Adrenal gland (tissue), 12 donors: Measurements from ENCODE around the gene APOC1. TPM values are rescaled to one million over a fixed set of nuclear protein-coding genes. Genes with fewer than 3 reads are reported as not detected.
"Not testable (repeated sequence)": the region's sequence is repeated elsewhere in the genome, so short reads cannot be mapped to it uniquely, and the experiment has no call there.

Source experiments
- DNase-seq, 7 donors: peaks; one replicate each; pipeline ENCODE4 v3.0.0-alpha.2; 2019 to 2020
- H3K27ac ChIP-seq, 5 donors: fragments of 200-600 bp; sonication (generic) in 4 of 5; 1 replicate in 3 of 5; 2 replicates in 2 of 5; pipeline versions ENCODE4 v1.5.1 to v1.8.0; 2016 to 2020; ENCODE audit warnings: mild to moderate bottlenecking in 1 of 5
- H3K27me3 ChIP-seq: fragments of 200-600 bp; 2 replicates; pipeline ENCODE4 v1.8.0; 2021
- H3K36me3 ChIP-seq, 2 donors: fragments of 200-600 bp; replicated peaks in 1 of 2; 1 replicate in 1 of 2; 2 replicates in 1 of 2; pipeline versions ENCODE4 v1.5.1 to v1.8.0; 2018 to 2022
- H3K4me1 ChIP-seq, 2 donors: fragments of 200-600 bp; replicated peaks in 1 of 2; 1 replicate in 1 of 2; 2 replicates in 1 of 2; pipeline versions ENCODE4 v1.5.1 to v1.8.0; 2018 to 2021
- H3K4me3 ChIP-seq, 4 donors: fragments of 200-600 bp; sonication (generic) in 3 of 4; one replicate each; pipeline ENCODE4 v1.5.1; 2016 to 2018
- H3K9me3 ChIP-seq, 3 donors: fragments of 200-600 bp; sonication (generic) in 1 of 3; replicated peaks in 1 of 3; 1 replicate in 2 of 3; 2 replicates in 1 of 3; pipeline versions ENCODE4 v1.5.1 to v1.8.0; 2016 to 2021
- POLR2A ChIP-seq, 2 donors: fragments of 450-650 bp; IDR thresholded peaks; one replicate each; pipeline ENCODE4 v1.6.1; 2017; ENCODE audit warnings: antibody characterized with exemption in 2 of 2, mild to moderate bottlenecking in 2 of 2, moderate library complexity in 1 of 2
- WGBS, 4 donors: extraction: QIAGEN DNeasy Blood & Tissue Kit in 2 of 4; methylation state at CpG; one replicate each; pipeline versions ENCODE4 v1.1.5 to v1.1.7; 2013 to 2017; 5-methylcytosine and 5-hydroxymethylcytosine counted together
- intact Hi-C, 2 donors: fragments of 100-400 bp; cut with DNase I; formaldehyde crosslinking; loops; one replicate each; pipeline versions ENCODE4 v1.14.1 to v1.15.0; 2022 to 2023
- polyA plus RNA-seq, 3 donors: library from polyadenylated mRNA; stranded (reverse); fragments of 200-250 nt in 2 of 3; fragments of 350-450 nt in 1 of 3; fragmentation: Illumina TruSeq in 1 of 3; extraction: RNeasy Lipid Tissue Mini Kit (QIAGEN cat#74804) in 1 of 3; gene quantifications; one replicate each; pipeline ENCODE4 v1.2.3, GENCODE V29; 2013 to 2014
- total RNA-seq, 9 donors: library from RNA; depleted of rRNA in 4 of 9; stranded (reverse); fragments of >200 nt in 4 of 9; fragments of 120-200 nt in 1 of 9; fragmentation: NEBNext Ultra II Directional in 1 of 9; extraction: Animal tissue kit (Norgen Biotek cat#: 25700) in 1 of 9; gene quantifications; one replicate each; pipeline versions ENCODE4 v1.1.0 to v1.2.4, GENCODE V29; 2013 to 2023
- TF ChIP-seq, protein P1 (sequence below), 6 experiments: fragments of 450-650 bp in 4 of 6; fragments of 200-600 bp in 2 of 6; sonication (generic) in 1 of 6; IDR thresholded peaks; 1 replicate in 5 of 6; 2 replicates in 1 of 6; pipeline versions ENCODE4 v1.5.1 to v1.8.0; 2016 to 2021; ENCODE audit warnings: antibody characterized with exemption in 6 of 6, mild to moderate bottlenecking in 2 of 6, moderate library complexity in 1 of 6
- donor health status: healthy with polysubstance abuse.
- donor health status: Bipolar disorder and iron deficiency.
- donor health status: DM: yes; HTN: yes; CAD: no.
- donor health status: DM: no; HTN: no; CAD: no.
- donor health status: DM: no; HTN: no; CAD: no.
- donor health status: DM: yes; HTN: yes; CAD: no.

APOC1 gene
- total and polyA plus RNA-seq, 12 donors: 583 to 3,854 (median 2,102) TPM

DNA sequence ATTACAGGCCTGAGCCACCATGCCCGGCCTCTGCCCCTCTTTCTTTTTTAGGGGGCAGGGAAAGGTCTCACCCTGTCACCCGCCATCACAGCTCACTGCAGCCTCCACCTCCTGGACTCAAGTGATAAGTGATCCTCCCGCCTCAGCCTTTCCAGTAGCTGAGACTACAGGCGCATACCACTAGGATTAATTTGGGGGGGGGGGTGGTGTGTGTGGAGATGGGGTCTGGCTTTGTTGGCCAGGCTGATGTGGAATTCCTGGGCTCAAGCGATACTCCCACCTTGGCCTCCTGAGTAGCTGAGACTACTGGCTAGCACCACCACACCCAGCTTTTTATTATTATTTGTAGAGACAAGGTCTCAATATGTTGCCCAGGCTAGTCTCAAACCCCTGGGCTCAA is 4.6 kb upstream of the APOC1 start:
- Histone ChIP-seq H3K27me3 (no peaks in the 10 kb centered on the region), H3K9me3 (no peaks in the 10 kb centered on the region), H3K4me3 (peak overlapping the region in 1 of 4 donors; percentile 34), H3K4me1 (peaks cover 38 to 58% of the 10 kb centered on the region in 2 donors), H3K36me3 (peaks cover 0 to 9% of the 10 kb centered on the region in 2 donors), H3K27ac (peak overlapping the region in 3 of 5 donors; percentile 29 to 87 (median 85))
- peak in 1 of 2 donors; percentile 13 for TF ChIP-seq POLR2A (IDR thresholded peaks at IDR 0.05)
- TF ChIP-seq, protein P1, sequence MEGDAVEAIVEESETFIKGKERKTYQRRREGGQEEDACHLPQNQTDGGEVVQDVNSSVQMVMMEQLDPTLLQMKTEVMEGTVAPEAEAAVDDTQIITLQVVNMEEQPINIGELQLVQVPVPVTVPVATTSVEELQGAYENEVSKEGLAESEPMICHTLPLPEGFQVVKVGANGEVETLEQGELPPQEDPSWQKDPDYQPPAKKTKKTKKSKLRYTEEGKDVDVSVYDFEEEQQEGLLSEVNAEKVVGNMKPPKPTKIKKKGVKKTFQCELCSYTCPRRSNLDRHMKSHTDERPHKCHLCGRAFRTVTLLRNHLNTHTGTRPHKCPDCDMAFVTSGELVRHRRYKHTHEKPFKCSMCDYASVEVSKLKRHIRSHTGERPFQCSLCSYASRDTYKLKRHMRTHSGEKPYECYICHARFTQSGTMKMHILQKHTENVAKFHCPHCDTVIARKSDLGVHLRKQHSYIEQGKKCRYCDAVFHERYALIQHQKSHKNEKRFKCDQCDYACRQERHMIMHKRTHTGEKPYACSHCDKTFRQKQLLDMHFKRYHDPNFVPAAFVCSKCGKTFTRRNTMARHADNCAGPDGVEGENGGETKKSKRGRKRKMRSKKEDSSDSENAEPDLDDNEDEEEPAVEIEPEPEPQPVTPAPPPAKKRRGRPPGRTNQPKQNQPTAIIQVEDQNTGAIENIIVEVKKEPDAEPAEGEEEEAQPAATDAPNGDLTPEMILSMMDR (IDR thresholded peaks at IDR 0.05): no peak
- intact Hi-C loops: loop anchor here in 1 of 2 donors (10.0 kb wide), 1 partner anchor 155 kb away; no protein-coding TSS in a partner anchor
- WGBS, 4 donors: 86 to 89% (median 86%) methylated on average over 5 of the region's 5 CpGs
- peak in 2 of 7 donors; percentile 30 to 33 for DNase-seq

DNA sequence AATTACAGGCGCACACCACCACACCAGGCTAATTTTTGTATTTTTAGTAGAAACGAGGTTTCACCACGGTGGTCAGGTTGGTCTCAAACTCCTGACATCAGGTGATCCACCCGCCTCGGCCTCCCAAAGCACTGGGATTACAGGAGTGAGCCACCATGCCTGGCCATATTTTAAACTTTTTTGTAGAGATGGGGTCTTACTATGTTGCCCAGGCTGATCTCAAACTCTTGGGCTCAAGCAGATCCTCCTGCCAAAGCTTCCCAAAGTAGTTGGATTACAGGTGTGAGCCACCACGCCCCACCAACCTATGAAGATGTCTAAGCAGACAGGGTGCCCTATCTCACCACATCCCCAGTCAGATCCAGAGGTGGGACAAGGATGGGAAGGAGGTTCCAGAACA is 2.5 kb upstream of the APOC1 start:
- intact Hi-C loops, H3K27me3 ChIP-seq: not testable (repeated sequence)

DNA sequence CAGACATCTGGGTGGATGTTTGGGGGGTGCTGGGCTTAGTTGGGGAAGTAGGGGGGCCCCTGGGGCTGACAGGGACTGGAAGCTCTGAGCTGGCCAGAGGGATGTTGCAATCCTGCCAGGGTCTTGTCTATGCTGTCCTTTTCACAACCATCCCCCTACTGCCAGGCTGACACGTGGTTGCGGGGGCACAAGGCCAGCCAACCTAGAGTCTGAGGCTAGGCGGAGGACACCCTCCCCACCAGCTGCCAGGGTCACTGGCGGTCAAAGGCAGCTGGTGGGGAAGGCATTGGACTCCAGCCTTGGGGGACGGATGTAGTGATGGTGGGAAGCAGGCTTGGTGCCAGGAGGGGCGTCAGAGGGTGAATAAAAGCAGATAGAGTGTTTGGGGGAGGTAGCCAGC is 1.6 kb upstream of the APOC1 start:
- peaks cover 0 to 9% of the 10 kb centered on the region in 2 donors for H3K36me3 ChIP-seq
- H3K9me3 ChIP-seq: no peaks in the 10 kb centered on the region
- peak overlapping the region; percentile 23 to 92 (median 85) for H3K27ac ChIP-seq
- H3K4me1 ChIP-seq: peaks cover 35 to 42% of the 10 kb centered on the region in 2 donors
- DNase-seq: peak; percentile 84 to 98 (median 95)
- no peak for TF ChIP-seq POLR2A (IDR thresholded peaks at IDR 0.05)
- TF ChIP-seq, protein P1 (IDR thresholded peaks at IDR 0.05): no peak
- WGBS, 4 donors: 11 to 23% (median 19%) methylated on average over 3 to 6 of the region's 6 CpGs
- intact Hi-C loops: no loop called here
- no peaks in the 10 kb centered on the region for H3K27me3 ChIP-seq
- H3K4me3 ChIP-seq: no peak overlapping the region

More for the DNA sequence above, 2.5 kb upstream of the APOC1 start:
- H3K9me3 ChIP-seq, DNase-seq, H3K4me3 ChIP-seq, H3K36me3 ChIP-seq: not testable (repeated sequence)
- WGBS, 4 donors: 90 to 95% (median 92%) methylated on average over 6 of the region's 6 CpGs
- Histone ChIP-seq H3K27ac (peak overlapping the region; percentile 16 to 92 (median 85)), H3K4me1 (peaks cover 35 to 49% of the 10 kb centered on the region in 2 donors)

DNA sequence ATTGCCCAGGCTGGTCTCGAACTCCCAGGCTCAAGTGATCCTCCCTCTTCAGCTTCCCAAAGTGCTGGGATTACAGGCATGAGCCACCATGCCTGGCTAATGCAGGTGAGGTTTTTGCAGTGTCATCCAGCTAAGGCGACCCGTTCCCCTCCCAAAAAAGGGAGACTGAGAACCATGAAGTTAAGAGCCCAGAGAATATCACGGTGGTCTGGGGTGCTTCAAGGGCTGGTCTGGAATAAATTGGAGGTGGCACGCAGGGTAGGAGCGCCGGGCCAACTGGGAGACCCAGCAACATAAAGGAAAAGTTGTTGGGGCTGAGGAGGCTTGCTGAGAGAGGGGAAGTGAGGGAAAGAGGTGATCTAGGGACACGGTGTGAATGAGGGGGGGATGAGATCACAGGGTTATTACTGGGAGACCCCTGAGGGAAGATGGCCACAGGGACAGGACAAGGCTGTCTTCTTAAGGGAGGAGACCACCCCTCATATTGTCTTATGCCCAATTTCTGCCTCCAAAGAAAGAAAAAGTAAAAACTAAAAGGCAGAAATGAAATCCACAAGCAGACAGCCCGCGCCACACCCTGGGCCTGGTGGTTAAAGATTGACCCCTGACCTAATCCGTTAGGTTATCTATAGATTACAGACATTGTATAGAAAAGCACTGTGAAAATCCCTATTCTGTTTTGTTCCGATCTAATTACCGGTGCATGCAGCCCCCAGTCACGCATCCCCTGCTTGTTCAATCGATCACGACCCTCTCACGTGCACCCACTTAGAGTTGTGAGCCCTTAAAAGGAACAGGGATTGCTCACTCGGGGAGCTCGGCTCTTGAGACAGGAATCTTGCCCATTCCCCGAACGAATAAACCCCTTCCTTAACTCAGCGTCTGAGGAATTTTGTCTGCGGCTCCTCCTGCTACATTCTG is 636 bp upstream of the APOC1 start:
- Histone ChIP-seq H3K27ac (peak overlapping the region; percentile 78 to 92 (median 87)), H3K4me3 (peak overlapping the region in 3 of 4 donors; percentile 13 to 70 (median 32)), H3K4me1 (peaks cover 35 to 42% of the 10 kb centered on the region in 2 donors)
- H3K36me3 ChIP-seq, H3K9me3 ChIP-seq, H3K27me3 ChIP-seq, intact Hi-C loops: not testable (repeated sequence)
- WGBS, 4 donors: 58 to 65% (median 61%) methylated on average over 21 to 23 of the region's 23 CpGs
- DNase-seq: peak in 1 of 7 donors; percentile 34

DNA sequence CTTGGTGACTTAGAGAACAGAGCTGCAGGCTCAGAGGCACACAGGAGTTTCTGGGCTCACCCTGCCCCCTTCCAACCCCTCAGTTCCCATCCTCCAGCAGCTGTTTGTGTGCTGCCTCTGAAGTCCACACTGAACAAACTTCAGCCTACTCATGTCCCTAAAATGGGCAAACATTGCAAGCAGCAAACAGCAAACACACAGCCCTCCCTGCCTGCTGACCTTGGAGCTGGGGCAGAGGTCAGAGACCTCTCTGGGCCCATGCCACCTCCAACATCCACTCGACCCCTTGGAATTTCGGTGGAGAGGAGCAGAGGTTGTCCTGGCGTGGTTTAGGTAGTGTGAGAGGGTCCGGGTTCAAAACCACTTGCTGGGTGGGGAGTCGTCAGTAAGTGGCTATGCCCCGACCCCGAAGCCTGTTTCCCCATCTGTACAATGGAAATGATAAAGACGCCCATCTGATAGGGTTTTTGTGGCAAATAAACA is 9.9 kb downstream of the APOC1 start:
- Histone ChIP-seq H3K36me3 (no peaks in the 10 kb centered on the region), H3K4me1 (peaks cover 40 to 41% of the 10 kb centered on the region in 2 donors), H3K27me3 (no peaks in the 10 kb centered on the region), H3K9me3 (no peaks in the 10 kb centered on the region), H3K4me3 (no peak overlapping the region), H3K27ac (peak overlapping the region; percentile 40 to 85 (median 73))
- 56 to 68% (median 62%) methylated on average over 8 of the region's 8 CpGs for WGBS, 4 donors
- intact Hi-C loops: no loop called here
- TF ChIP-seq, protein P1 (IDR thresholded peaks at IDR 0.05): no peak
- TF ChIP-seq POLR2A (IDR thresholded peaks at IDR 0.05): no peak
- DNase-seq: peak in 1 of 7 donors; percentile 37
